HG02938 (cell line): ENCODE results near the gene KDM2A.
A peak's percentile ranks its signal among the peaks of the same experiment; 100 is the strongest.
"Not testable (repeated sequence)": the region's sequence is repeated elsewhere in the genome, so short reads cannot be mapped to it uniquely, and the experiment has no call there.

Experiments
- ATAC-seq: cut with Tn5 transposase; IDR thresholded peaks from one replicate; pipeline ENCODE4 v1.9.1; 2021; ENCODE audit warnings: mild to moderate bottlenecking, moderate library complexity; ENCODE audit not compliant: unreplicated experiment

Gene KDM2A

DNA sequence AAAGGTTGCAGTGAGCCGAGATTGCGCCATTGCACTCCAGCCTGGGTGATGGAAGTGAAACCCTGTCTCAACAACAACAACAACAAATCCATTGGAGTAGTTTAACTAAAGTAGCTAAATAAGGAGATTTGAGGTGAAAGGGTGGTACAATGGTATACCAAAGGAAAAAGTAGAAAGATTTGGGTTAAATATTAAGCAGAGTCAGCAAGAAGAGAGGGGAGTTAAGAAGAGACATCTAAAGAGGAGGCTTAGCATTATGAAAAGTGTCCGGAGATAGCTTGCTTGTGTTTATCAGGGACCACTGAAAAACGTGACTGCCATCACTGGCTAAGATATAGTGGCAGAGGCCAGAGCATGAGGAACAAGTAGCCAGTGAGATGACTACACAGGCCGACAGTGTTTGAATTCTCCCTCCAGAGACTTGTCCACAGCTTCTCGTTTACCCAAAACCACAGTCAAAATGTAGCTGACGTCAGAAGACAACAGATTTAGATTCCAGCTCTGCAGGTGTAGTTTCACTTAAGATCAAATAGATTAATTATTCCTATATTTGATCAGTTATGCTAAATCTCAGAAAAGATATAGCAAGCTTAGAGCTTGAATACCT lies 114.6 kb downstream of the KDM2A start:
- ATAC-seq = no peak

GRCh38 chr11:67234571-67234970 lies 115.5 kb downstream of the KDM2A start:
- not testable (repeated sequence) for ATAC-seq

GRCh38 chr11:67237574-67237973 lies 118.5 kb downstream of the KDM2A start:
- ATAC-seq = no peak

- no peak for ATAC-seq
These were observed 120.1 kb downstream of the KDM2A start for GRCh38 chr11:67238894-67239782.

DNA sequence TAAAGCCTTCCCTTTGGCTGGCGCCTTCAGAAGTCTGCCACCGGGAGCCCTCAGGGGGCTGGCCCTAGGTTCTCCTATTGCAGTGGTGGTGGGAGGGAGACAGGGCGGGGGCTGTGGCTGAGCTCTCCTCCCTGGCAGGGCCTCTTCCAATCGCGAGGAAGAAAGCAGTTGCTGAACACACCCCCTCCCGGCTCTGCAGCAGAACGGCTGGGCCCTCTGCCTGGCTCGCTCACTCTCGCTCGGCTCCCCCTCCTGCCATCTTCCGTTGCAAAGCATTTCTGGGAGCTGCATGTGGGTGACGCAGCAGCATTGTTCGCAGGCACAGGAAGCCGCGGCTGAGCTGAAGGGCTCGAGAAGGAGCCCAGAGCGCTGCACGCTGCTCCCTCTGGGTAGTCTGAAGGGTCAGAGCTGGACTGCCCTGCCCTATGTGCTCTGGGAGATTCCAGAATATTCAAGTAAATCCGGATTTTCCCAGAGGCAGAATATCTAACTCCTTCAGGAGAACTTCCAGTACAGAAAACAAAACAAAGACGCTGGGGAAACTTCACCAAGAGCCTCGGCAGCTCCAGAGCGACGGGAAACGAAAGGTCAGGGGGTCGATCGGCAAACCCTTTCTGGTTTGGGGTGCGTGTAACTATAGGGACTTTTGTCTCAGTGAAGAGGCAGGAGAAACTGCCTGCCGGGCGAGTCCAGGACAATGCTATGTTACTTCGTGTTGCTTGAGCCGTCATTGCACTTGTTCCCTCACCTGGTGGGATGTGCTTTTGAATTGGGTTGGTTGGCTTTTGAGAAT lies 120.9 kb downstream of the KDM2A start:
- peak; percentile 74 for ATAC-seq

GRCh38 chr11:67240576-67241389 lies 121.7 kb downstream of the KDM2A start:
- ATAC-seq = no peak

DNA sequence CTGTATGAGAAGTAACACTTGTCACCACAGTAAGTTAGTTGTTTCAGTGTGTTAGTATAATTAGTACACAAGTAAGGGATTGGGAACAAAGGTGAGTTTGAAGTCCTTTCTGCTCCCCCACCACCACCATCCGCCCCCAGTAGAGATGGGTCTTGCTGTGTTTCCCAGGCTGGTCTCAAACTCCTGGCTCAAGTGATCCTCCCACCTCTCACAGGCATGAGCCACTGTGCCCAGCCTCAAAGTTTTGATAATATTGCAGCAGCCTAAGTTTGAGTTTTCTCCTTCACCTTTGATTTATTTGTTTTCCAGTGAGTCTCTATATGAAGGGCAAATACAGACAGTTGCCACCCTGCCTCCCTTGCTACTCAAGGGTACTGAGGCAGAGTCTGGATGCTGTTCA lies 123.5 kb downstream of the KDM2A start:
- no peak for ATAC-seq

- ATAC-seq = no peak
These were observed 124.0 kb downstream of the KDM2A start for GRCh38 chr11:67243051-67243450.

GRCh38 chr11:67245046-67245445 lies 126.0 kb downstream of the KDM2A start:
- no peak for ATAC-seq

GRCh38 chr11:67247946-67248550 lies 129.0 kb downstream of the KDM2A start:
- no peak for ATAC-seq

DNA sequence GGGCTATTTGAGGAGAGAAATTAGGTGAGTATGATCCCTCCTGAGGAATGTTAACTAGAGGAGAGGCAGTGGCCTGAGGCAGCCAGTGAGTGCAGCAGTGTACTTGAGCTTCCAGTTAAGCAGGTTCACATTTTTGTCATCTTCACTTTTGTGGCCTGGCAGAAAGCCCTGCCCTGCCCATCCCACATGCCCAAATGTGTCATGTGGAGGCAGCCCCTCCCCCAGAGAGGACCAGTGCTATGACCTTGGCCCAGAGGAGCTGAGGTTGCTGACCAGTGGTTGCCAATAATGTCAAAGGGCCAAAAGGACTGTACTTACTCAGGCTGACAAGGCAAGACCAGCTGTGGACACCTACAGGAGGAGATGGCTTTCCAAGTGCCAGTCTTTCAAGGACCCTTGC lies 129.6 kb downstream of the KDM2A start:
- no peak for ATAC-seq

DNA sequence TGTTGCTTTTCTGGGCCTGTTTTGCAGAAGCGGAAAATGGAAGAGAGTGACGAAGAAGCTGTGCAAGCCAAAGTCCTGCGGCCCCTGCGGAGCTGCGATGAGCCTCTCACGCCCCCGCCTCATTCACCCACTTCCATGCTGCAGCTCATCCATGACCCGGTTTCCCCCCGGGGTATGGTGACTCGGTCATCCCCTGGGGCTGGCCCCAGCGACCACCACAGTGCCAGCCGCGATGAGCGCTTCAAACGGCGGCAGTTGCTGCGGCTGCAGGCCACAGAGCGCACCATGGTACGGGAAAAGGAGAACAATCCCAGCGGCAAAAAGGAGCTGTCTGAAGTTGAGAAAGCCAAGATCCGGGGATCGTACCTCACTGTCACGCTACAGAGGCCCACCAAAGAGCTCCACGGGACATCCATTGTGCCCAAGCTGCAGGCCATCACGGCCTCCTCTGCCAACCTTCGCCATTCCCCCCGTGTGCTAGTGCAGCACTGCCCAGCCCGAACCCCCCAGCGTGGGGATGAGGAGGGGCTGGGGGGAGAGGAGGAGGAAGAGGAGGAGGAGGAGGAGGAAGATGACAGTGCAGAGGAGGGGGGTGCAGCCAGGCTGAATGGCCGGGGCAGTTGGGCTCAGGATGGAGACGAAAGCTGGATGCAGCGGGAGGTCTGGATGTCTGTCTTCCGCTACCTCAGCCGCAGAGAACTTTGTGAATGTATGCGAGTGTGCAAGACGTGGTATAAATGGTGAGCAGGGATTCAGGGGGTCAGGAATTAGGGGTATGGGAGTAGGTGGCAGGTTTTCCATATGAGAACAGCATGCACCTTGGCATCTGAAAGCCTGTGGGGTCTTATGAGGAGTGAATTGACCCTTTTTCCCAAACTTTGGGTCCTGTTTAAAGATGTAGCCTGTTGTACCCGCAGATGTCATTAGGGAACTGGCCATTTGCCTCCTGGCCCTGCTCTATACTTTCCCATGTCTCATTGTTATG lies 131.3 kb downstream of the KDM2A start:
- ATAC-seq = no peak

DNA sequence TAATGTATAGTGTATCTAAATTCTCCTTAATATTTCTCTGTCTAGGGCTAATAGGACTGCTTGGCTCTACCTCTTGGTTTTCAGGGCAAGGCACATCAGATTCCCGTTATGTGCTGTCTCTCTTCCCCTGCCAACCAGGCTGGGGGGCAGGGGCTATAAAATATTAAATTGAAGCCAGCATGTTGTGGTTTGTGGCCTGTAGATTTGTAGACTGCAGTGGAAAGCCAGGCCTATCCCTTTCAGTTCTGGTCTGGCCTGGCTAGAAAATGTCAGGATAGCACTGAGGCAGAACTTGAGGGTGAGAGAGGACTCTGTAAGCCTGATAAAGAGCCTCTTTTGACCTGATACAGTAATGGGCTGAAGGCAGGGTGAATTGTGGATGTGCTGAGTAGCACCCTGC lies 132.8 kb downstream of the KDM2A start:
- ATAC-seq = no peak

GRCh38 chr11:67252831-67253239 lies 133.8 kb downstream of the KDM2A start:
- no peak for ATAC-seq

DNA sequence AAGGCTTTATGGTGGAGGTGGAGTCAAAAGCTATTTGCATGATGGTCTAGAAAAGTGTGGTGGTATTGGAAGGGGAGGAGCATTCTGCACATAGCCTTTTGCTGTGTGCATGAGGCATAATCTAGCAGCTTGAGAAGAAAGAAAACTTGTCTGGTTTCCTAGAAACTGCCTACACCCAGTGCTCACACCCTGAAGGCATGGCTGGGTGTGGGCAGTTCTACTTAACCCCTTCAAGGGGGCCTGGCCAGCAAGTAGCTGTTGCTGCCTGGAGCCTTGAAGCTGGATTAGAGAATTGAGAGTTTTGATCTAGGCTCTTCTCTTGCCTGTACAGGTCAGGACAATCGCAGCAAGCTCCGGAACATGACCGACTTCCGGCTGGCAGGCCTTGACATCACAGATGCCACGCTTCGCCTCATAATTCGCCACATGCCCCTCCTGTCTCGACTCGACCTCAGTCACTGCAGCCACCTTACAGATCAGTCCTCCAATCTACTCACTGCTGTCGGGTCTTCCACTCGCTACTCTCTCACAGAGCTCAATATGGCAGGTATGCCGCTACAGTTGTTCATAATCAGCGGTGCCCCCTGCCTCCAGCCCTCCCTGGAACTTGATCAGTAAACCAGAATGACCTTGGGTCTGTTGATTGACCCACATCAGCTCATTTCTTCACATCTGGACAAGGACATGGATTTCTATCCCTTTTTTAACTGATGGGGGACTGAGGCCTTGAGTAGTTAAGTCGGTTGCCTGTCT lies 135.0 kb downstream of the KDM2A start:
- ATAC-seq = no peak

GRCh38 chr11:67254798-67255197 lies 135.7 kb downstream of the KDM2A start:
- ATAC-seq = no peak

GRCh38 chr11:67255353-67255752 lies 136.3 kb downstream of the KDM2A start:
- no peak for ATAC-seq

- no peak for ATAC-seq
These were observed 136.8 kb downstream of the KDM2A start for GRCh38 chr11:67255864-67256263.
